ENCODE data around the gene CBX2.
A peak's percentile ranks its signal among the peaks of the same experiment; 100 is the strongest.

Gene CBX2

GRCh38 chr17:79829457-79829856 is 51.5 kb downstream of the CBX2 start:
- DNase-seq (no peak), ATAC-seq (no peak)

- no peak for DNase-seq
- no peak for ATAC-seq
Measured at GRCh38 chr17:79830303-79830702, 52.4 kb downstream of the CBX2 start.

- ATAC-seq, result no peak
Measured at GRCh38 chr17:79830763-79831264, 52.9 kb downstream of the CBX2 start.

GRCh38 chr17:79831265-79832217 is 53.6 kb downstream of the CBX2 start:
- DNase-seq (no peak), ATAC-seq (no peak)

More at GRCh38 chr17:79830763-79831264, 52.9 kb downstream of the CBX2 start:
- DNase-seq, result no peak

GRCh38 chr17:79832218-79833109 is 54.5 kb downstream of the CBX2 start:
- ATAC-seq (no peak), DNase-seq (no peak)

- DNase-seq (no peak), ATAC-seq (no peak)
Measured at GRCh38 chr17:79833110-79833450, 55.1 kb downstream of the CBX2 start.

- no peak for ATAC-seq
- DNase-seq, result no peak
Measured at GRCh38 chr17:79833744-79834564, 56.0 kb downstream of the CBX2 start.

- peak; percentile 71 for DNase-seq
Measured at GRCh38 chr17:79834565-79835469, 56.9 kb downstream of the CBX2 start.

GRCh38 chr17:79835470-79835899 is 57.5 kb downstream of the CBX2 start:
- no peak for ATAC-seq

More at GRCh38 chr17:79834565-79835469, 56.9 kb downstream of the CBX2 start:
- no peak for ATAC-seq

GRCh38 chr17:79835953-79836509 is 58.1 kb downstream of the CBX2 start:
- DNase-seq (no peak), ATAC-seq (no peak)

More at GRCh38 chr17:79835470-79835899, 57.5 kb downstream of the CBX2 start:
- DNase-seq, result no peak

- no peak for ATAC-seq
- no peak for DNase-seq
Measured at GRCh38 chr17:79836510-79836971, 58.6 kb downstream of the CBX2 start.

- DNase-seq, result peak; percentile 80
- ATAC-seq, result peak; percentile 25
Measured at GRCh38 chr17:79836972-79837887, 59.3 kb downstream of the CBX2 start.

Data from stimulated activated naive CD8-positive, alpha-beta T cell treated with anti-CD3 and anti-CD28 coated beads, Interleukin-15, Interleukin-2, amounts not matched to agents 100 U/mL and 50 U/mL, for 24 hours (primary cell).